Activated T-cell treated with anti-CD3 and anti-CD28 coated beads for 4 hours (primary cell): Measurements from ENCODE around the gene DCLK1.

ENCODE experiments used
- DNase-seq: peaks from one replicate; pipeline ENCODE4 v3.0.0-alpha.2; 2020

Gene DCLK1

GRCh38 chr13:35729926-35730627, 401.1 kb downstream of the DCLK1 start:
- DNase-seq, result no peak

- no peak for DNase-seq
Observed at GRCh38 chr13:35727881-35728280, 403.3 kb downstream of the DCLK1 start.

GRCh38 chr13:35724446-35724845, 406.7 kb downstream of the DCLK1 start:
- DNase-seq, result no peak

- no peak for DNase-seq
Observed at GRCh38 chr13:35723821-35724220, 407.4 kb downstream of the DCLK1 start.

GRCh38 chr13:35723053-35723461, 408.1 kb downstream of the DCLK1 start:
- DNase-seq, result no peak

- DNase-seq, result no peak
Observed at GRCh38 chr13:35722458-35723052, 408.6 kb downstream of the DCLK1 start.

- DNase-seq, result no peak
Observed at GRCh38 chr13:35720690-35721554, 410.3 kb downstream of the DCLK1 start.

- no peak for DNase-seq
Observed at GRCh38 chr13:35720290-35720689, 410.9 kb downstream of the DCLK1 start.
